ENCODE data around the gene WFDC13.

DNA sequence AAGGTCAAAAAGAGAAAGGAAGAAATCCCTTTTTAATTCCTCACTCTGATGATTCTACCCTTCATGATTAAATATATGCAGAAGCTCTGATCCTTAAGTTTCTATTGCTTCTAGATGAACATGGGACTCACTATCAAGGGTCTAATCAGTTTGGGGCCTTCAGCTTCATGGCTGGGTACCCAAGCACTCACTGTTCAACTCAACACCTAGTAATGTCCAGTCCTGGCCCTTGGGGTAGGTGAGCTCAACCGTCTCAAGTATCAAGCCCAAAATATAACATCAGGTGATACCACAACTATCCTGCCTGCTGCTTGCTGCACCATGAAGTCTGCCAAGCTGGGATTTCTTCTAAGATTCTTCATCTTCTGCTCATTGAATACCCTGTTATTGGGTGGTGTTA, 20.2 kb downstream of the WFDC13 start, which contains the start of gene SPINT4:
- TF ChIP-seq, protein P1, sequence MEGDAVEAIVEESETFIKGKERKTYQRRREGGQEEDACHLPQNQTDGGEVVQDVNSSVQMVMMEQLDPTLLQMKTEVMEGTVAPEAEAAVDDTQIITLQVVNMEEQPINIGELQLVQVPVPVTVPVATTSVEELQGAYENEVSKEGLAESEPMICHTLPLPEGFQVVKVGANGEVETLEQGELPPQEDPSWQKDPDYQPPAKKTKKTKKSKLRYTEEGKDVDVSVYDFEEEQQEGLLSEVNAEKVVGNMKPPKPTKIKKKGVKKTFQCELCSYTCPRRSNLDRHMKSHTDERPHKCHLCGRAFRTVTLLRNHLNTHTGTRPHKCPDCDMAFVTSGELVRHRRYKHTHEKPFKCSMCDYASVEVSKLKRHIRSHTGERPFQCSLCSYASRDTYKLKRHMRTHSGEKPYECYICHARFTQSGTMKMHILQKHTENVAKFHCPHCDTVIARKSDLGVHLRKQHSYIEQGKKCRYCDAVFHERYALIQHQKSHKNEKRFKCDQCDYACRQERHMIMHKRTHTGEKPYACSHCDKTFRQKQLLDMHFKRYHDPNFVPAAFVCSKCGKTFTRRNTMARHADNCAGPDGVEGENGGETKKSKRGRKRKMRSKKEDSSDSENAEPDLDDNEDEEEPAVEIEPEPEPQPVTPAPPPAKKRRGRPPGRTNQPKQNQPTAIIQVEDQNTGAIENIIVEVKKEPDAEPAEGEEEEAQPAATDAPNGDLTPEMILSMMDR (IDR thresholded peaks at IDR 0.05; ENCODE audit: poor library complexity, severe bottlenecking) = no peak
- TF ChIP-seq EZH2 (IDR thresholded peaks at IDR 0.05; ENCODE audit: borderline replicate concordance, insufficient read depth, low read length, poor library complexity, severe bottlenecking) (no peak), TAF1 (IDR thresholded peaks at IDR 0.05; ENCODE audit: low read depth) (no peak), EP300 (conservative IDR thresholded peaks at IDR 0.05; ENCODE audit: poor library complexity, severe bottlenecking) (no peak)

Data from neural cell (in vitro differentiated cells).